AG04450 (cell line): ENCODE measurements around the gene IPPK. TPM values are rescaled to one million over a fixed set of nuclear protein-coding genes. Genes with fewer than 3 reads are reported as not detected.

ENCODE experiments used
- CTCF ChIA-PET: fragments of 300-600, 350-600 bp; formaldehyde crosslinking; extraction: SDS; loops from one replicate; lab custom pipeline; 2022; ENCODE audit warnings: antibody characterized with exemption, inconsistent platforms; lab: Charles Lee
- POLR2A ChIA-PET: fragments of 350-600 bp; formaldehyde crosslinking; extraction: SDS; loops from one replicate; lab custom pipeline; 2021; ENCODE audit warnings: antibody characterized with exemption, inconsistent platforms; lab: Yijun Ruan, JAX
- DNase-seq: peaks from one replicate; pipeline ENCODE4 v3.0.0-alpha.2; 2011; ENCODE audit warnings: low read depth, low spot score
- H3K27ac ChIP-seq: one replicate; pipeline ENCODE4 v1.5.1; 2012; ENCODE audit warnings: low read depth, low read length, control low read depth
- H3K27me3 ChIP-seq: one replicate; pipeline ENCODE4 v1.6.0; 2012; ENCODE audit warnings: low read length; ENCODE audit not compliant: control insufficient read depth, insufficient read depth
- H3K4me3 ChIP-seq: 2 replicates; pipeline ENCODE4 v1.5.1; 2011; ENCODE audit warnings: mild to moderate bottlenecking, low read depth, low read length, control low read depth
- H3K9me3 ChIP-seq: 2 replicates; pipeline ENCODE4 v1.5.1; 2012; ENCODE audit warnings: low read length; ENCODE audit not compliant: control insufficient read depth, insufficient read depth
- CTCF ChIP-seq: IDR thresholded peaks from 2 replicates; pipeline ENCODE4 v1.5.1; 2011; ENCODE audit warnings: low read depth, low read length, control low read depth, inconsistent platforms
- polyA plus RNA-seq: library from polyadenylated mRNA; depleted of rRNA; stranded (reverse); fragments of >200 nt; gene quantifications from 2 replicates; pipeline ENCODE4 v1.2.3, GENCODE V29; 2011

IPPK gene
- polyA plus RNA-seq, 1 experiment, result 15.1 TPM

GRCh38 chr9:92680166-92681119 is 10.5 kb upstream of the IPPK start:
- POLR2A ChIA-PET, result no interaction called here
- Histone ChIP-seq H3K9me3 (no peaks in the 10 kb centered on the region; the same call in 1 of the 2 replicates), H3K27ac (no peak overlapping the region), H3K27me3 (no peaks in the 10 kb centered on the region), H3K4me3 (no peak overlapping the region)
- DNase-seq, result no peak
- no peak for TF ChIP-seq CTCF
- CTCF ChIA-PET, result no interaction called here

GRCh38 chr9:92679413-92680165 is 9.7 kb upstream of the IPPK start:
- DNase-seq, result no peak
- ChIA-PET POLR2A (interaction anchor here (0.6 kb wide), 1 partner anchor 24 kb away, joined by 3 read pairs; no protein-coding TSS in a partner anchor), CTCF (interaction anchor here (0.6 kb wide), 1 partner anchor 37 kb away, joined by 3 read pairs; no protein-coding TSS in a partner anchor)
- no peak for TF ChIP-seq CTCF
- Histone ChIP-seq H3K27ac (no peak overlapping the region), H3K27me3 (no peaks in the 10 kb centered on the region), H3K4me3 (no peak overlapping the region), H3K9me3 (no peaks in the 10 kb centered on the region; the same call in 1 of the 2 replicates)

- Histone ChIP-seq H3K4me3 (peak overlapping the region; percentile 76; the same call in 1 of the 2 replicates), H3K27me3 (no peaks in the 10 kb centered on the region), H3K27ac (peak overlapping the region; percentile 78), H3K9me3 (no peaks in the 10 kb centered on the region; the same call in 1 of the 2 replicates)
- TF ChIP-seq CTCF, result no peak
- DNase-seq, result peak; percentile 50
- CTCF ChIA-PET, result interaction anchor here (2.1 kb wide), 1 partner anchor 120 kb away, joined by 7 read pairs; no protein-coding TSS in a partner anchor
- POLR2A ChIA-PET, result no interaction called here
Observed at GRCh38 chr9:92671323-92671722, 1.4 kb upstream of the IPPK start.

GRCh38 chr9:92669527-92669889 is 423 bp downstream of the IPPK start:
- POLR2A ChIA-PET, result no interaction called here
- Histone ChIP-seq H3K9me3 (no peaks in the 10 kb centered on the region; the same call in 1 of the 2 replicates), H3K4me3 (peak overlapping the region; percentile 91), H3K27me3 (no peaks in the 10 kb centered on the region), H3K27ac (peak overlapping the region; percentile 78)
- CTCF ChIA-PET, result no interaction called here
- no peak for TF ChIP-seq CTCF
- no peak for DNase-seq
